Smooth muscle cell (in vitro differentiated cells): ENCODE measurements around the gene NLN. TPM values are rescaled to one million over a fixed set of nuclear protein-coding genes. Genes with fewer than 3 reads are reported as not detected.

Source experiments
- polyA plus RNA-seq: library from polyadenylated mRNA; unstranded; fragments of >200 nt; fragmentation: Nextera tagmentation; extraction: Ambion mirVana; gene quantifications from 2 replicates; pipeline ENCODE4 v1.2.1, GENCODE V29; 2016
- total RNA-seq: library from RNA; depleted of rRNA; stranded (reverse); fragments of >200 nt; gene quantifications from 2 replicates; pipeline ENCODE4 v1.2.3, GENCODE V29; 2014

The NLN gene
- total and polyA plus RNA-seq, 2 experiments from 2014 or later, result 31.9 to 33.6 TPM

Other genes with a start within 250 kb of the NLN start
- 111 and 118 TPM in 2 replicates for gene ADAMTS6, start 240.3 kb upstream of the NLN start, total RNA-seq
- 5.9 and 10.5 TPM in 2 replicates for gene ADAMTS6, start 240.3 kb upstream of the NLN start, polyA plus RNA-seq
- gene CENPK, start 159.0 kb upstream of the NLN start, total RNA-seq, result 19.1 and 22.9 TPM in 2 replicates
- gene CENPK, start 159.0 kb upstream of the NLN start, polyA plus RNA-seq, result 16.6 and 19.2 TPM in 2 replicates
- 51.4 and 56.9 TPM in 2 replicates for gene PPWD1, start 158.9 kb upstream of the NLN start, total RNA-seq
- 21.5 and 25.8 TPM in 2 replicates for gene PPWD1, start 158.9 kb upstream of the NLN start, polyA plus RNA-seq
- gene TRIM23, start 97.9 kb upstream of the NLN start, total RNA-seq, result 20.0 and 25.1 TPM in 2 replicates
- gene TRIM23, start 97.9 kb upstream of the NLN start, polyA plus RNA-seq, result 7.0 and 9.8 TPM in 2 replicates
- 2.9 and 3.1 TPM in 2 replicates for gene SHLD3, start 97.2 kb upstream of the NLN start, total RNA-seq
- 0.91 and 2.4 TPM in 2 replicates for gene SHLD3, start 97.2 kb upstream of the NLN start, polyA plus RNA-seq
- 19.5 and 40.5 TPM in 2 replicates for gene TRAPPC13, start 97.2 kb upstream of the NLN start, total RNA-seq
- 13.7 and 16.6 TPM in 2 replicates for gene TRAPPC13, start 97.2 kb upstream of the NLN start, polyA plus RNA-seq
- gene SGTB, start 96 bp upstream of the NLN start, total RNA-seq, result 12.8 and 16.4 TPM in 2 replicates
- 3.8 and 5.3 TPM in 2 replicates for gene SGTB, start 96 bp upstream of the NLN start, polyA plus RNA-seq
- 75.8 and 80.7 TPM in 2 replicates for gene ERBIN, start 204.4 kb downstream of the NLN start, total RNA-seq
- gene ERBIN, start 204.4 kb downstream of the NLN start, polyA plus RNA-seq, result 16.8 and 18.3 TPM in 2 replicates